WTC11 (cell line): ENCODE data around the gene NDUFV1.

Source experiments
- CTCF ChIP-seq: fragments of 200-600 bp; IDR thresholded peaks from 2 replicates; pipeline ENCODE4 v1.8.0; 2022; ENCODE audit warnings: antibody characterized with exemption
- GABPB1 ChIP-seq: sonication (generic); formaldehyde crosslinking; IDR thresholded peaks from 2 replicates; pipeline ENCODE4 v1.8.1; 2023; ENCODE audit warnings: mild to moderate bottlenecking, missing genetic modification reagents
- HMGXB4 ChIP-seq: sonication (generic); formaldehyde crosslinking; IDR thresholded peaks from 2 replicates; pipeline ENCODE4 v1.8.1; 2023; ENCODE audit warnings: mild to moderate bottlenecking, moderate library complexity, missing genetic modification reagents
- MAX ChIP-seq: sonication (generic); formaldehyde crosslinking; IDR thresholded peaks from 2 replicates; pipeline ENCODE4 v1.8.0; 2022; ENCODE audit warnings: mild to moderate bottlenecking, missing genetic modification reagents
- SMAD3 ChIP-seq: sonication (generic); formaldehyde crosslinking; IDR thresholded peaks from 2 replicates; pipeline ENCODE4 v1.8.0; 2022; ENCODE audit warnings: missing genetic modification reagents, mild to moderate bottlenecking, borderline replicate concordance
- ZNF396 ChIP-seq: fragments of 250-450 bp; sonication (Bioruptor Pico); IDR thresholded peaks from 2 replicates; pipeline ENCODE4 v1.8.0; 2021; ENCODE audit warnings: mild to moderate bottlenecking, moderate library complexity, borderline replicate concordance
- ZNF423 ChIP-seq: fragments of 250-450 bp; sonication (Bioruptor Pico); IDR thresholded peaks from 2 replicates; pipeline ENCODE4 v2.1.2; 2022; ENCODE audit warnings: mild to moderate bottlenecking, moderate library complexity

- TF ChIP-seq ZNF423 (no peak), CTCF (peak; percentile 93), ZNF396 (no peak), MAX (CRISPR knock-in tag) (peak; percentile 82), GABPB1 (CRISPR knock-in tag) (0 out of 2 replicates have a peak, but pooled peaks have one; percentile 37), SMAD3 (CRISPR knock-in tag) (no peak), HMGXB4 (CRISPR knock-in tag) (peak; percentile 84; the same call in 1 of the 2 replicates)
These were observed 22.9 kb downstream of the NDUFV1 start, which contains the start of gene NUDT8 for GRCh38 chr11:67629386-67630227.
